Psoas muscle (tissue), 8 donors: ENCODE data around the gene ANKRD16. TPM values are rescaled to one million over a fixed set of nuclear protein-coding genes. Genes with fewer than 3 reads are reported as not detected.
"Not testable (repeated sequence)": the region's sequence is repeated elsewhere in the genome, so short reads cannot be mapped to it uniquely, and the experiment has no call there.

Experiments used
- ATAC-seq, 4 donors: fragments of 200-7000 bp; cut with Tn5 transposase; one replicate each; pipeline ENCODE4 v1.9.1; 2020; ENCODE audit warnings: moderate library complexity in 3 of 4, mild to moderate bottlenecking in 2 of 4
- DNase-seq, 2 donors: peaks; one replicate each; pipeline ENCODE4 v3.0.0-alpha.2; 2020
- H3K27ac ChIP-seq: fragments of 200-600 bp; one replicate; pipeline ENCODE4 v1.8.0; 2022
- H3K27me3 ChIP-seq, 3 donors: fragments of 200-600 bp in 1 of 3; one replicate each; pipeline versions ENCODE4 v1.6.1 to v1.8.0; 2013 to 2022; ENCODE audit warnings: low read length in 2 of 3, mild to moderate bottlenecking in 2 of 3, moderate library complexity in 1 of 3; ENCODE audit not compliant: insufficient read depth in 3 of 3
- H3K36me3 ChIP-seq, 2 donors: fragments of 200-600 bp in 1 of 2; one replicate each; pipeline versions ENCODE4 v1.6.1 to v1.8.0; 2013 to 2022; ENCODE audit warnings: low read depth in 1 of 2, mild to moderate bottlenecking in 1 of 2, moderate library complexity in 1 of 2; ENCODE audit not compliant: insufficient read depth in 1 of 2
- H3K4me1 ChIP-seq: fragments of 200-600 bp; one replicate; pipeline ENCODE4 v1.8.0; 2022
- H3K4me3 ChIP-seq: fragments of 200-600 bp; one replicate; pipeline ENCODE4 v1.8.0; 2022; ENCODE audit warnings: mild to moderate bottlenecking
- H3K9me3 ChIP-seq: fragments of 200-600 bp; one replicate; pipeline ENCODE4 v1.8.0; 2022
- WGBS, 3 donors: extraction: QIAGEN DNeasy Blood & Tissue Kit; methylation state at CpG; one replicate each; pipeline versions ENCODE4 v1.1.6 to v1.1.7; 2013; 5-methylcytosine and 5-hydroxymethylcytosine counted together
- intact Hi-C, 2 donors: fragments of 100-400 bp; cut with DNase I; formaldehyde crosslinking; loops; one replicate each; pipeline versions ENCODE4 v1.11.0 to v1.14.2; 2022
- polyA plus RNA-seq, 3 donors: library from polyadenylated mRNA; stranded (reverse); fragments of 200-250 nt; gene quantifications; one replicate each; pipeline ENCODE4 v1.2.3, GENCODE V29; 2013
- total RNA-seq, 4 donors: library from RNA; stranded (reverse); fragmentation: NEBNext Ultra II Directional in 2 of 4; extraction: Animal tissue kit (Norgen Biotek cat#: 25700) in 2 of 4; gene quantifications; one replicate each; pipeline versions ENCODE4 v1.2.1 to v1.2.4, GENCODE V29; 2021 to 2023
- TF ChIP-seq, protein P1 (sequence below): fragments of 200-600 bp; IDR thresholded peaks from one replicate; pipeline ENCODE4 v1.8.0; 2022; ENCODE audit warnings: antibody characterized with exemption
- donor health status: healthy with polysubstance abuse.
- donor health status: DM: no; HTN: no; CAD: no; lungs with moderate emphysema.
- donor health status: Bipolar disorder and iron deficiency.
- donor health status: healthy.
- donor health status: DM: yes; HTN: yes; CAD: no.
- donor health status: DM: no; HTN: no; CAD: no.
- donor health status: DM: no; HTN: no; CAD: no.
- donor health status: DM: yes; HTN: yes; CAD: no.

Gene ANKRD16
- total and polyA plus RNA-seq, 7 donors = 2.8 to 4.6 (median 3.7) TPM

DNA sequence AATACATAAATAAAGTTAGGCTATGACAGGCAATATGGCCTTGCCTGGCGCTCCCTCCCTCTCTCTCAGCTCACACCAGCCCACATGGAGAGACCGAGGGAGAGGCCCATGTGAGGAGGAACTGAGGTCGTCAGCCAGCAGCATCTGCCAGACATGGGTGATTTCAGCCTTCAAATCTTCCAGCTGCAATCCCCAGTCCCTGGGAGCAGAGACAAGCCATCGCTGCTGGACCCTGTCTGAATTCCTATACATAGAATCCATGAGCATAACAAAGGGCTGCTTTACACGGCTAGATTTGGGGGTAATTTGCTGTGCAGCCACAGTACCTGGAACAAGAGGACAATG lies 35.6 kb downstream of the ANKRD16 start:
- intact Hi-C loops = no loop called here
- TF ChIP-seq, protein P1, sequence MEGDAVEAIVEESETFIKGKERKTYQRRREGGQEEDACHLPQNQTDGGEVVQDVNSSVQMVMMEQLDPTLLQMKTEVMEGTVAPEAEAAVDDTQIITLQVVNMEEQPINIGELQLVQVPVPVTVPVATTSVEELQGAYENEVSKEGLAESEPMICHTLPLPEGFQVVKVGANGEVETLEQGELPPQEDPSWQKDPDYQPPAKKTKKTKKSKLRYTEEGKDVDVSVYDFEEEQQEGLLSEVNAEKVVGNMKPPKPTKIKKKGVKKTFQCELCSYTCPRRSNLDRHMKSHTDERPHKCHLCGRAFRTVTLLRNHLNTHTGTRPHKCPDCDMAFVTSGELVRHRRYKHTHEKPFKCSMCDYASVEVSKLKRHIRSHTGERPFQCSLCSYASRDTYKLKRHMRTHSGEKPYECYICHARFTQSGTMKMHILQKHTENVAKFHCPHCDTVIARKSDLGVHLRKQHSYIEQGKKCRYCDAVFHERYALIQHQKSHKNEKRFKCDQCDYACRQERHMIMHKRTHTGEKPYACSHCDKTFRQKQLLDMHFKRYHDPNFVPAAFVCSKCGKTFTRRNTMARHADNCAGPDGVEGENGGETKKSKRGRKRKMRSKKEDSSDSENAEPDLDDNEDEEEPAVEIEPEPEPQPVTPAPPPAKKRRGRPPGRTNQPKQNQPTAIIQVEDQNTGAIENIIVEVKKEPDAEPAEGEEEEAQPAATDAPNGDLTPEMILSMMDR = no peak
- Histone ChIP-seq H3K27me3 (no peaks in the 10 kb centered on the region), H3K4me3 (no peak overlapping the region), H3K4me1 (no peaks in the 10 kb centered on the region), H3K27ac (no peak overlapping the region), H3K9me3 (no peaks in the 10 kb centered on the region), H3K36me3 (no peaks in the 10 kb centered on the region)
- WGBS, 3 donors = 55 to 61% (median 60%) methylated on average over 5 of the region's 5 CpGs
- no peak for DNase-seq
- no peak for ATAC-seq

DNA sequence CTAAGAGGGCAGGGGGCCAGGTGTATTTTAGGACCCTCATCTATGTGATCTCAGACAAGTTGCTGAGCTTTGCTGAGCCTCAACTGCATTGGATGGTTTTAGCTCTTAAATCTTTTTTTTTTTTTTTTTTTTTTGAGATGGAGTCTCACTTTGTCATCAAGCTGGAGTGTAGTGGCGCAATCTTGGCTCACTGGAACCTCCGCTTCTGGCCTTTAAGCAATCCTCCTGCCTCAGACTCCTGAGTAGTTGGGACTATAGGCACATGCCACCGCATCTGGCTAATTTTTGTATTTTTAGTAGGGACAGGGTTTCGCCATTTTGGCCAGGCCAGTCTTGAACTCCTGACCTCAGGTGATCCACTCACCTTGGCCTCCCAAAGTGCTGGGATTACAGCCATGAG lies 43.0 kb downstream of the ANKRD16 start:
- H3K4me3 ChIP-seq, H3K9me3 ChIP-seq, intact Hi-C loops, H3K27ac ChIP-seq, DNase-seq, H3K36me3 ChIP-seq, ATAC-seq, H3K4me1 ChIP-seq, H3K27me3 ChIP-seq: not testable (repeated sequence)
- WGBS, 3 donors = 96 to 98% (median 97%) methylated on average over 4 of the region's 4 CpGs

DNA sequence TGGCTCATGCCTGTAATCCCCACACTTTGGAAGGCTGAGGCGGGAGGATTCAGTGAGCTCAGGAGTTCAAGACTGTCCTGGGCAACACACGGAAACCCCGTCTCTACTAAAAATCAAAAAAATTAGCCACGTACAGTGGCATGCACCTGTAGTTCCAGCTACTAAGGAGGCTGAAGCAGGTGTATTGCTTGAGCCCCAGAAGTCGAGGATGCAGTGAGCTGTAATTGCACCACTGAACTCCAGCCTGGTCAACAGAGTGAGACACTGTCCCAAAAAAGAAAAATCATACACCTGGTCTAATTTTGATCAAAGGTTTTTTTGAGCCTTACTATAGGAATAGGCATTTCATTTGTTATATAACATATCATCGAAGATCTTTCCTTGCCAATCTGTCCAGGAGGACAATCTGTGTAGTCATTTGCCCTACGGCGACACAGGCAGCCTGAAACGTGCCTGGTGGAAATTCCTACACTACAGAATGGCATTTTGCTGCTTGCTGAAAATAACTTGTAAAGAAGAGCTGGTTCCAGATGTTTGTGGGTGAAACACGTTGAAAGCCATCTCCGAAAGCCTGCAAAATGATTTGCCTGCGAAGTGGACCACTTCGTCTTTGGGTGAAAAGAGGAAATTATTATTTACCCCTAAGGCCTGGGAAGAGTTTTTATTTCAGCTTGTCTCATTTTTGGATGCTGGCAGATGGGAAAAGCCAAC lies 45.2 kb downstream of the ANKRD16 start:
- H3K36me3 ChIP-seq = no peaks in the 10 kb centered on the region
- TF ChIP-seq, protein P1 = no peak
- DNase-seq (no peak), ATAC-seq (no peak)
- no peak overlapping the region for H3K4me3 ChIP-seq
- WGBS, 3 donors = 55 to 66% (median 56%) methylated on average over 13 of the region's 13 CpGs
- intact Hi-C loops = no loop called here
- peaks cover 0 to 1% (median 0%) of the 10 kb centered on the region in 3 donors for H3K27me3 ChIP-seq
- no peak overlapping the region for H3K27ac ChIP-seq
- no peaks in the 10 kb centered on the region for H3K9me3 ChIP-seq
- H3K4me1 ChIP-seq = no peaks in the 10 kb centered on the region

DNA sequence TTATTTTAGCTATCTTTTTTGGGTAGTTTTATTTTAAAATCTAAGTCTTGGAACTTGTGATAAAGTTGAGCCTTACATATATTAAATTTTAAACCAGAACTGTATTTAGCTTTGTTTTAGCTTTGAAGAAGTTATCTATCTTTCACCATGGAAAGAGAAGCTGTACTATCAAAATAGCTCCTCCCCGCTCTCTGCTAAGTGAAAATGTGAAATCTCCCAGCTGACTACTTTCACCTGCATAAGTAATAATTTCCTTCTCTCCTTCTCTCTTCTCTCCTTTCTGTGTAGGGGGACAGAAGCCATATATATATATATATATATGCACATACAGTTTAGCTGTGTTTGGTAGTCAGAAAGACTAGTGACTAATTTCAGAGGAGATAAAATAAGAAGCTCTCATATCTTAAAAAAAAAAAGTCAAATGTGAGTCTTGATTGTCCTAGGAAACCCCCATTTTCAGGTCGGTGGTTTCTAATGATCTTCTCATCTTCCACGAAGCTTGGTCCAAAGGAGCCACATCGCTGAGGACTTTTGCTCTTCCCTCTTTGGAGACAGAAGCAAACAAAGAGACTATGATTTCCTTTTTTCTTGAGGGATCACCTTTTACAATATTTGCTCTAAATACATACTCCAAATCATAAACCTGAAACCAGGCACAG lies 45.9 kb downstream of the ANKRD16 start:
- DNase-seq (no peak), ATAC-seq (no peak)
- Histone ChIP-seq H3K36me3 (no peaks in the 10 kb centered on the region), H3K27me3 (peaks cover 0 to 7% (median 0%) of the 10 kb centered on the region in 3 donors), H3K27ac (no peak overlapping the region), H3K4me1 (no peaks in the 10 kb centered on the region), H3K4me3 (no peak overlapping the region), H3K9me3 (no peaks in the 10 kb centered on the region)
- TF ChIP-seq, protein P1 = no peak
- 71 to 78% (median 76%) methylated on average over 4 of the region's 4 CpGs for WGBS, 3 donors
- intact Hi-C loops = no loop called here

DNA sequence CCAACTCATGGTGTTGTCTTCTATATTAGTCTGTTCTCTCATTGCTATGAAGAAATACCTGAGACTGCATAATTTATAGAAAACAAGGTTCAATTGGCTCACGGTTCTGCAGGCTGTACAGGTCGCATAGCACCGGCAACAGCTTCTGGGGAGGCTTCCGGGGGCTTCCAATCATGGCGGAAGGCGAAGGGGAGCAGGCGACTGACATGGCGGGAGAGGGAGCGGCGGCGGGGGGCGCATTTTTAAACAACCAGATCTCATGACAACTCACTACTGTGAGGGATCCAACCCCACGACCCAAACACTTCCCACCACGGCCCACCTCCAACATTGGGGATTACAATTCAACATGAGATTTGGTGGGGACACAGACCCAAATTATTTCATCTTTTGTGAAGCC lies 47.7 kb downstream of the ANKRD16 start:
- Histone ChIP-seq H3K27ac (no peak overlapping the region), H3K27me3 (peaks cover 0 to 7% (median 0%) of the 10 kb centered on the region in 3 donors), H3K4me3 (no peak overlapping the region), H3K9me3 (no peaks in the 10 kb centered on the region), H3K36me3 (no peaks in the 10 kb centered on the region), H3K4me1 (no peaks in the 10 kb centered on the region)
- intact Hi-C loops = no loop called here
- DNase-seq (no peak), ATAC-seq (no peak)
- 88 to 96% (median 92%) methylated on average over 14 of the region's 14 CpGs for WGBS, 3 donors
- TF ChIP-seq, protein P1 = no peak
